Stimulated activated CD8-positive, alpha-beta memory T cell treated with anti-CD3 and anti-CD28 coated beads, Interleukin-12 subunit alpha, Interleukin-12 subunit beta, amount 100 ng/mL, for 24 hours (primary cell): ENCODE results near the gene INPP4A.

ENCODE experiments used
- DNase-seq: peaks from one replicate; pipeline ENCODE4 v3.0.0-alpha.2; 2020; ENCODE audit errors: extremely low read depth

Gene INPP4A

DNA sequence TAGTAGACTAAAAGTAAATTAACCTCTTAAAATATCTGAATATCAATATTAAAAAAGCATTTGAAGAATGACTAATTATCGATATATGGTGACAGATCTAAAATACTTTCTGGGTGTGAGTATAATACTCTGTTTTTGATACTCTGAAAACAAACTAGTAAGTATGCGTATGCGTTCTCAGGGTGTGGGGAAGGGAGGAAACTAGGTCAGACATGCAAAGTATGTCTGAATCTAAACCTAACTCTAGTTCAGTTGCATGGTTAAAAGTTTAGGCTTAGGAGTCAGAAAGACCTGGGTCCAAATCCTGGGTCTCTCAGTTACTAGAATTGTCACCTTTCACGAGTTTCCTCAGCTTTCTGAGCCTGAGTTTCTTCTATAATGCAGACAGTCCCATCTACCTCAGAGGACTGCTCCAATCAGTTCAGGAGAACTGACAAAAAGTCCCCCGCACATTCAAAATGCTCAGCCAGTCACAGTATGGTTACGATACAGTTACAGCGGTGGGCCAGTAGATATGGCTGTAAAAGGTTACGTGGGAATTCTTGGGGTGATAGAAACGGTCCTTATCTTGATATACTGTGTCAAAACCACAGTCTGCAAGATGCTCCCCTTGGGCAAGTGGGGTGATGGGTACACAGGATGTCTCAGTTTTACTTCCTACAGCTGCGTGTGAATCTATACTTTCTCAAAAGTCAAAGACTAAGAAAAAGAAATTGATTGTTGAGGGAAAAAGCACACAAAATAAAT lies 192.9 kb downstream of the INPP4A start:
- peak; percentile 19 for DNase-seq

DNA sequence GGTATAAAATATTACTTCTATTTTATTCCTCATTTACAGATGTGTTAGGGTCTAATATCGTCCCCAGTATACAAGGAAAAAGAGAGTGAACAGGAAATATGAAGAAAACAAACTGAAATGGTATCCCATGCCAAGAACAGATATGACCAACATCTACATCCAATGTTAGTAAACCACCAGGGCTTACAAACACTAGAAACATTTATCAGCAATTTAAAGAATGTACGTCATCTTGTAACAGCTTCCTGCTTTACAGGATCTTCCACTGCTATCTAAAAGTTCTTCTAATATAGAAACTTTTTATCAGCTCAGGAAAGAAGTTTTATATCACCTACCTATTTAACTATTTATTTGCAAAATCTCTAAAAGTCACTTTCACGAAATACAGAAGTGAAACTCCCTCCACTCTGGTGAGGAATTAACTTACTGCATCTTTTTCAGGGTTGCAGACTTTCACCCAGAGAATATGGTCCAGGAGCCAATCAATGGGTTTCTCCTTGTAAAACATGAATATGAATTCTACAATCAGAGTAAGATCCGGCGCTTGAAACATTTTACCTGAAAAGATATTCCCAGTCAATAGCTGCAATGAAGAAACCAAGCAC lies 198.9 kb downstream of the INPP4A start:
- DNase-seq: no peak
